ENCODE measurements around the gene MPRIP.
"Not testable (repeated sequence)": the region's sequence is repeated elsewhere in the genome, so short reads cannot be mapped to it uniquely, and the experiment has no call there.

MPRIP gene

DNA sequence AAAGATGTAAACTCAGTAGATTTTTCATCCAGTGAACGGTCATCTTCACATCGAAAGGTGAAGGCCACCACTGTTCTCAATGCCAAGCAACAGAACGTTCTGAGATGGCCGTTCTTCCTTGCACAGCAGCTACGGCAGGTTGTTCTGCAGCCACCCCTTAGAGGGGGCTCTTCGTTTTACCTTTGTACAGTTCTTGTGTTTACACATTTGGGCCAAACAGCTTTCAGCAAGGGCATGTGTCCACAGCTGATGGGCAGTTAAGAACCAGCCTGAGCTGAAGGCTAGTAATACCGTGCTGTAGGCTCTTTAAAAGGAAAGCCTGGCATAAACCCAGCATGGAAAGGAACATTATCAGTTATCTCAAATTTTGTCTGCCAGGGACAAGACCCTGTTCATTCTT, 147.9 kb downstream of the MPRIP start:
- Histone ChIP-seq H4K20me1 (peaks cover 7% of the 10 kb centered on the region; the same call in 1 of the 2 replicates), H3K27me3 (no peaks in the 10 kb centered on the region), H3K36me3 (peaks cover 33% of the 10 kb centered on the region), H3K9me3 (no peaks in the 10 kb centered on the region), H3K4me2 (no peak overlapping the region), H3K4me3 (no peak overlapping the region), H3K9ac (no peak overlapping the region), H3K4me1 (peaks cover 91% of the 10 kb centered on the region), H3K27ac (no peak overlapping the region)
- TF ChIP-seq Cebpa-rat (IDR thresholded peaks at IDR 0.05), result no peak

DNA sequence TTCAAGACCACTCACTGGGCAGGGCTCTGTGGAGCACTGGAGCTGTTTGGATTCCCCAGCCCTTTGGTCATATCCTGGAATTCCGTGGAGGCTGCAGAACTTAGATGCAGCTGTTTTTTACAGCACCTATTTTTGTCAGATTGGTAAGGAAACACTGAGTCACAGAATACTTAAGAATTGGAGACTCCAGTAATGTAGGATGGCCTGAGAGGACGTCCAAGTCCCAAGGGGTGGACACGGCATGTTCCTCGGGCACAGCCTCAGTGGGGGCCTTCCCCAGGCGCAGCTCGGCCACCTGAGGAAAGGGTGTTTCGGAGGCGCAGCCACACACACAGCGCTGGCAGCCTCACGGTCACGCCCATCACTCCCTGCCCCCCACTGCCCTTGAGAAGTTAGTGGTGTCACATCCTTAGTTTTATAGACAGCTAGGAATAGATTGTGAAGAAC, 149.1 kb downstream of the MPRIP start:
- peaks cover 84% of the 10 kb centered on the region for H3K4me1 ChIP-seq
- no peak for TF ChIP-seq Cebpa-rat (IDR thresholded peaks at IDR 0.05)
- no peaks in the 10 kb centered on the region for H3K9me3 ChIP-seq
- 0 out of 2 replicates have a peak overlapping the region, but pooled peaks have one; percentile 21 for H3K9ac ChIP-seq
- H3K4me3 ChIP-seq, result no peak overlapping the region
- peak overlapping the region; percentile 53 for H3K4me2 ChIP-seq
- peaks cover 34% of the 10 kb centered on the region for H3K36me3 ChIP-seq
- H3K27me3 ChIP-seq, result no peaks in the 10 kb centered on the region
- H4K20me1 ChIP-seq, result peaks cover 7% of the 10 kb centered on the region; the same call in 1 of the 2 replicates
- H3K27ac ChIP-seq, result peak overlapping the region; percentile 29; the same call in 1 of the 2 replicates

DNA sequence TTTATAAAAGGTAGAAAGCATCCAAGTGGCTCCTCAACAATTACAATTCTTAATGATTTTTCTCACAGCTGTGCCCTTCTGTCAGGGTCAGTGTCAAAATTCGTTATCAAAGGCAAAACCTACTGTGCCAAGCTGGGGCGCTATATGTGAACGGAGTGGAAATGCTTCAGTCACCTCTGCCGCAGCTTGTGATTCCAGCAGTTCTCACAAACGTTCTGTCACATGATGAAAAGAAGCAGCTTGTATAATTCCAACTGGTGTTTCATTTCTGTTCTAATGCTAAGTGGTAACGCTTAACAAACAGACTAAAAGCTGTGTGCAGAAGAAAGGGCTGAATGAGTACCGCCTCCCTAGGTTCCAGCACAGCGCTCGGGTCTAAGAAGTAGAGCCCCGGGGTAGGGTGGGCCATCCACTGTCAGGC, 149.7 kb downstream of the MPRIP start:
- no peak for TF ChIP-seq Cebpa-rat (IDR thresholded peaks at IDR 0.05)
- Histone ChIP-seq H3K9ac (no peak overlapping the region), H4K20me1 (peaks cover 13% of the 10 kb centered on the region; the same call in 1 of the 2 replicates), H3K4me1 (peaks cover 78% of the 10 kb centered on the region), H3K27me3 (no peaks in the 10 kb centered on the region), H3K27ac (no peak overlapping the region), H3K4me3 (no peak overlapping the region), H3K4me2 (peak overlapping the region; percentile 53), H3K9me3 (no peaks in the 10 kb centered on the region), H3K36me3 (peaks cover 40% of the 10 kb centered on the region)

DNA sequence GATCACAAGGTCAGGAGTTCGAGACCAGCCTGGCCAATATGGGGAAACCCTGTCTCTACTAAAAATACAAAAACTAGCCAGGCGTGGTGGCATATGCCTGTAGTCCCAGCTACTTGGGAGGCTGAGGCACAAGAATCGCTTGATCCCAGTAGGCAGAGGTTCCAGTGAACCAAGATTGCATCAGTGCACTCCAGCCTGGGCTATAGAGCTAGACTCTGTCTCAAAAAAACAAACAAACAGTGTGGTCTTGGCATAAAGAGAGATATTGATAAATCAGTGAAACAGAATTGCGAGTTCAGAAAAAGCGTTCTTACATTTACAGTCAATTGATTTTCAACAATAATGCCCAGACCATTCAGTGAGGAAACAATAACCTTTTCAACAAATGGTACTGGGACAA, 153.2 kb downstream of the MPRIP start:
- Histone ChIP-seq H4K20me1 (peaks cover 37% of the 10 kb centered on the region), H3K36me3 (peaks cover 17% of the 10 kb centered on the region; the same call in 1 of the 2 replicates), H3K4me1 (peaks cover 78% of the 10 kb centered on the region)
- H3K27me3 ChIP-seq, H3K4me3 ChIP-seq, H3K4me2 ChIP-seq, H3K9me3 ChIP-seq, H3K9ac ChIP-seq, H3K27ac ChIP-seq: not testable (repeated sequence)

DNA sequence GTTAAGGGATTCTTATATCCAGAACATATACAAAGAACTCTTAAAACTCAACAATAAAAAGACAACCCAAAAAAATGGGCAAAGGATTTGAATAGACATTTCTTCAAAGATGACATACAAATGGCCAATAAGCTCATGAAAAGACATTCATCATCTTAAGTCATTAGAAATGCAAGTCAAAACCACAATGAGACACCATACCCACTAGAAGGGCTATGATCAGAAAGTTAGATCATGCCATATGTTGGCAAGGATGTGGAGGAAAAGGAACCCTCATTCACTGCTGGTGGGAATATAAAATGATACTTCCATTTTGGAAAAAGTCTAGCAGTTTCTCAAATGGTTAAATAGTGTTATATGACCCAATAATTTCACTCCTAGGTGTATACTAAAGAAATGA, 154.5 kb downstream of the MPRIP start:
- H3K4me1 ChIP-seq, result peaks cover 78% of the 10 kb centered on the region
- no peak overlapping the region for H3K27ac ChIP-seq
- no peak for TF ChIP-seq Cebpa-rat (IDR thresholded peaks at IDR 0.05)
- no peak overlapping the region for H3K4me3 ChIP-seq
- peaks cover 44% of the 10 kb centered on the region for H4K20me1 ChIP-seq
- no peak overlapping the region for H3K4me2 ChIP-seq
- H3K27me3 ChIP-seq, result no peaks in the 10 kb centered on the region
- peaks cover 29% of the 10 kb centered on the region for H3K36me3 ChIP-seq
- no peak overlapping the region for H3K9ac ChIP-seq
- no peaks in the 10 kb centered on the region for H3K9me3 ChIP-seq

DNA sequence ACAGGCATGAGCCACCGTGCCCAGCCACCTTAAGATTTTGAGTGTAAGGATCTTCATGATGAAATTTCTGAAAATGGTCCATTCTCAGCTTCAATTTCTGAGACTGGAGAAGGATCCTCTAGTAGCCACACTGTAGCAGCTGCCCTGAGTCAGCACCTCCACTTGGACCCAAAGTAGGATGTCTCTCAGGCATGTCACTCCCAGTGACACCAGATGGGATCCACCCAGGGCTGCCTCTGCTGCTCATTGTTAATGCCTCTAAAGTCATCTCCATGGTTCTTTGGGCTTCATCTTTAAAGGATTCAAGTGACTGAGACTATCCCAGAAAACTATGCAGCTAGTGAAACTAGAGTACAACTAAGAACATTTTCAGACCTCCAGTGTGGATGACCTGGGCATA, 156.0 kb downstream of the MPRIP start:
- TF ChIP-seq Cebpa-rat (IDR thresholded peaks at IDR 0.05), result no peak
- H3K27me3 ChIP-seq, result no peaks in the 10 kb centered on the region
- peak overlapping the region; percentile 80; the same call in 1 of the 2 replicates for H3K4me2 ChIP-seq
- no peak overlapping the region for H3K27ac ChIP-seq
- peaks cover 80% of the 10 kb centered on the region for H3K4me1 ChIP-seq
- no peak overlapping the region for H3K4me3 ChIP-seq
- peaks cover 44% of the 10 kb centered on the region for H3K36me3 ChIP-seq
- no peak overlapping the region for H3K9ac ChIP-seq
- H3K9me3 ChIP-seq, result no peaks in the 10 kb centered on the region
- peaks cover 59% of the 10 kb centered on the region for H4K20me1 ChIP-seq

DNA sequence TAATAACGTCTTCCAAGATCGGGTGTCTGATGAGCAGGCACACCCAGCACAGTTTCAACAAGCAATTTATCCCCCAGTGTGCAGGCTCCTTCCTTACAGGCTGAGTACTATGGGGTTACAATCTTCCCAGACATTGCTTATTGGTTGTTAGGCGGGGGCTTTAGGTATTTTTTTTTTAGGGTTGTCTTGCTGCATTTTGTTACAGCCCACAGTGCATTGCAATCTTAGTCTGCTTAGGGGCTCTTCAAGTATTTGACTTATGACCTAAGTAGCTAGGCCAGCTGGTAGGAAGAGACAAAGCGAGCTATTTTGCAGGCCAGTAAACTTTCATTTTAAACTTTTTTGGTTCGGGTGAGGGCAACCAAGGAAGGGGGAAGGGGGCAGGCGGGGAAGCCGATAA, 158.1 kb downstream of the MPRIP start:
- Histone ChIP-seq H4K20me1 (peaks cover 70% of the 10 kb centered on the region), H3K9ac (peak overlapping the region; percentile 53), H3K36me3 (peaks cover 49% of the 10 kb centered on the region), H3K9me3 (no peaks in the 10 kb centered on the region), H3K4me1 (peaks cover 87% of the 10 kb centered on the region), H3K27ac (peak overlapping the region; percentile 62), H3K4me3 (no peak overlapping the region), H3K27me3 (no peaks in the 10 kb centered on the region), H3K4me2 (peak overlapping the region; percentile 80)
- no peak for TF ChIP-seq Cebpa-rat (IDR thresholded peaks at IDR 0.05)

DNA sequence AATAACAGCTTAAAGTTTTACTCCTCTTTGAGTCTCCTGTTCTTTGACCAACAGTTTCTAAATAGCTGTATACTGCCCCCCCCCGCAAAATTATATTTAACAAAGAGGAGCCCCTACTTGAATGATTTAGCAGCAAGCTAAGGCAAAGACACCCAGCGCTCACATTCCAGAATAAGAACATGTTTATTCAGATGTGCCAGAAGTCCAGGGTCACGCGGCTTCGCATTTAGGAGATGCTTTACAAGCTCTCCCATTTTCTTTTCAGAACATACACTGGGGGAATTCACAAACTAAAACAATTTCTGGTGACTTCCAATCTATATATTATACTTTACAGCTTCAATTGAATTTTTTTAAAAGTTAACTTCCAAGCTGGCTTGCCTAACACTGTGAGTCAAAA, 158.6 kb downstream of the MPRIP start:
- Histone ChIP-seq H3K4me2 (peak overlapping the region; percentile 80), H3K9me3 (no peaks in the 10 kb centered on the region), H3K27ac (peak overlapping the region; percentile 62), H3K27me3 (no peaks in the 10 kb centered on the region), H3K4me3 (no peak overlapping the region), H3K9ac (peak overlapping the region; percentile 53; the same call in 1 of the 2 replicates), H4K20me1 (peaks cover 70% of the 10 kb centered on the region), H3K4me1 (peaks cover 88% of the 10 kb centered on the region), H3K36me3 (peaks cover 49% of the 10 kb centered on the region)
- no peak for TF ChIP-seq Cebpa-rat (IDR thresholded peaks at IDR 0.05)

DNA sequence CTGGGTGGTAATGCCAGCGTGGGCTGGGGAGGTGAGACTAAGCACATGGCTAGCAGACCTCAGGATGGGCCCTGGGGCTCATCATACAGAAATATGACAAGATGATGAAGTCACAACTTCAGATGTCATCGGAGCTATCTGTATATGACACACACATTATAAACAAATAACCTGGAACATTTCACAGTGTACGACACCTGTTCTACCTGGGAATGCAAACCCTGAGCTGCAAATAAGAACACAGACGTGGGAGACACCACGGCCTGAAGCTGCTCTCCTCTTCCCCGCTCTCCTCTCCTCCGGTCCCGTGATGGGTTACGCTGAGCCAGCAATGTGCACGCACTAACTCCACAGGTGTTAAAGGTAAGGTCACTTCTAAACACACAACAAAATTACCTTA, 159.0 kb downstream of the MPRIP start:
- peak overlapping the region; percentile 53; the same call in 1 of the 2 replicates for H3K9ac ChIP-seq
- H3K4me2 ChIP-seq, result peak overlapping the region; percentile 80
- H3K4me3 ChIP-seq, result no peak overlapping the region
- H3K27ac ChIP-seq, result no peak overlapping the region; the same call in 1 of the 2 replicates
- H3K9me3 ChIP-seq, result no peaks in the 10 kb centered on the region
- H3K4me1 ChIP-seq, result peaks cover 90% of the 10 kb centered on the region
- peaks cover 70% of the 10 kb centered on the region for H4K20me1 ChIP-seq
- H3K27me3 ChIP-seq, result no peaks in the 10 kb centered on the region
- H3K36me3 ChIP-seq, result peaks cover 49% of the 10 kb centered on the region
- TF ChIP-seq Cebpa-rat (IDR thresholded peaks at IDR 0.05), result no peak

DNA sequence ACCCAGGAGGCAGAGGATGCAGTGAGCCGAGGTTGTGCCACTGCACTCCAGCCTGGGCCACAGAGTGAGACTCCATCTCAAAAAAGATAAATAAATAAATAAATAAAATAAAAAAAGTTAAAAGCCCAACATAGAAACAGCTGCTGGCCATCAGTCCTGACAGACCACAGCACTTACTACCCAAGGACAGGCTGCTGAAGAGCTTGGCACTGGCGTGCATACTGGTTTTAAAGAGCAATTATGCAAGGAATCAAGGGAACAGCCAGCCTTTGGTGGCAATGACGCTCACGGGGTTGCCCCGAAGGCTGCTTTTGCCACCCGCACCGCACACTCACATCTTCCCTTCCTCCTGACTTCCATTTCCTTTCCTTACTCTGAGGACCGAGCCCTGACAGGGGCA, 159.7 kb downstream of the MPRIP start:
- peak overlapping the region; percentile 20; the same call in 1 of the 2 replicates for H3K27ac ChIP-seq
- no peaks in the 10 kb centered on the region for H3K9me3 ChIP-seq
- H3K36me3 ChIP-seq, result peaks cover 43% of the 10 kb centered on the region
- H4K20me1 ChIP-seq, result peaks cover 65% of the 10 kb centered on the region
- TF ChIP-seq Cebpa-rat (IDR thresholded peaks at IDR 0.05), result no peak
- no peak overlapping the region for H3K9ac ChIP-seq
- peak overlapping the region; percentile 21; the same call in 1 of the 2 replicates for H3K4me2 ChIP-seq
- no peaks in the 10 kb centered on the region for H3K27me3 ChIP-seq
- peaks cover 95% of the 10 kb centered on the region for H3K4me1 ChIP-seq
- no peak overlapping the region for H3K4me3 ChIP-seq

Data from BLaER1 (cell line).